Measurements from ENCODE around the gene MT1H.
"Not testable (repeated sequence)": the region's sequence is repeated elsewhere in the genome, so short reads cannot be mapped to it uniquely, and the experiment has no call there.

The MT1H gene

GRCh38 chr16:56662357-56663354, 7.0 kb upstream of the MT1H start:
- in situ Hi-C loops (cut with MboI; ENCODE audit: low sequenced_read_pairs) = no loop called here

DNA sequence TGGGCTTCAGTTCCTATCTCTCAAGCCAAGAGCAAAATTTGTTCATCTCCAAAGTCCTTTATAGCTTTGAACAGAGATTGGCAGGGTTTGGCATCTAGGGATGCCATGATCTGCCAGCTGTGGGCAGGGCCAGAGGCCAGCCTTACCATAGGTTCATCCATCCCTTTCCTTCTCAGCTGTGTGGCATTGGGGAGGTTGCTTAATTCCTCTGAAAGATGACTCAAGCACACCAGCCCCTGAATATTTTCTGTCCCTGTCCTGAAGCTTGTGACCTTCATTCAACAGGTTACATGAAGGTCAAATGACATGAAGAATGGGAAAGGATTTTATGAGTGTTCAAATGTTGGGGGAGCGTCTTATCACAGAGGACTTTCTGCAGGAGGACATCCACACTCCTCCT, 5.1 kb upstream of the MT1H start:
- in situ Hi-C loops (cut with MboI; ENCODE audit: low sequenced_read_pairs) = no loop called here

GRCh38 chr16:56665286-56666261, 4.0 kb upstream of the MT1H start:
- in situ Hi-C loops (cut with MboI; ENCODE audit: low sequenced_read_pairs) = not testable (repeated sequence)

DNA sequence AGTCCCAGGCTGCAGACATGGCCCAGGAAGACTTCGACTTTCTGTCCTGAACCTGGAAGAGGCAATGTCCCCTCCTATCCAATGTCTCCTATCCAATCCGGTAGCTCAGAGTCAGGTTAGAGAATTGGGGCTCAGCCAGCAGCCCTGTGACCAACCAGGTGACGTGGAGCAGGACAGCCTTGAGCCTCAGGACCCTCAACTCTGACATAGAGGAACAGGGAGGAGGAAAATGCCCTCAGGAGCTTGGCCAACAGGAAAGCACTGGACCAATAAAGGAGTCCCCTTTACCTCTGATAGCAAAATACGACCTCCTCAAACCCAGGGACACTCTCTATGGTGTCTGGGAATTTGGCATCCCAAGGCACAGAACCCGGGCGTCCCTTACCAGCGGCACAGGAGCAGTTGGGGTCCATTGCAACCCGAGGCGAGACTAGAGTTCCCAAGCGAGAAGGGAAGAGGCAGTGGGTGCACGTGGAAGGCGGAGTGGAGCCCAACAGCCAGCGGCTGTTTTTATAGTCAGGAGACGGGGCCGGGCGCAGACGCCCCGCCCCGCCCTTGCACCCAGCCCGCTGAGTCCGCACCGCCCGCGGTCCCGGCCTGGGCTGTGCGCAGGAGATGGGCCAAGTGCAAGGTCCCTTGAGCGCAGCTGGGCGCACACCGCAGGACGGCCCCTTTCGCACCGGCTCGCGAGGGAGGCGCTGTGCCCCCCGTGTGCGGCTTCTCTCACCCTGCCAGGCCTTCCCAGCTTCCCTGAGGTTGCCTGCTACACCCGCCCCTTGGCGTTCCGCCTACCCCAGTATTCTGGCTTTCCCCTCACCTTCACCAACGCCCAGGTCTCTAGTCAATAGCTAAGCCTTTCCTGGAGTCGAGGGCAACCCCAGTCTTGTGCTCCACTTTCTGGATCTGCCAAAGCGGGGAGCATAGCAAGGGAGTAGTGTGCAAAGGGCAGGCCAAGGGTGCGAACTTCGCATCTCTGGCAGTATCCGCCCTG, 1.7 kb upstream of the MT1H start, which contains the start of gene MT1G:
Gene MT1G (minus strand): TSS at position 485 of the 991 bp plus-strand sequence. CDS start 72 bp downstream, at position 413.
- in situ Hi-C loops (cut with MboI; ENCODE audit: low sequenced_read_pairs) = no loop called here

GRCh38 chr16:56669840-56670619, 416 bp downstream of the MT1H start:
- in situ Hi-C loops (cut with MboI; ENCODE audit: low sequenced_read_pairs) = no loop called here

DNA sequence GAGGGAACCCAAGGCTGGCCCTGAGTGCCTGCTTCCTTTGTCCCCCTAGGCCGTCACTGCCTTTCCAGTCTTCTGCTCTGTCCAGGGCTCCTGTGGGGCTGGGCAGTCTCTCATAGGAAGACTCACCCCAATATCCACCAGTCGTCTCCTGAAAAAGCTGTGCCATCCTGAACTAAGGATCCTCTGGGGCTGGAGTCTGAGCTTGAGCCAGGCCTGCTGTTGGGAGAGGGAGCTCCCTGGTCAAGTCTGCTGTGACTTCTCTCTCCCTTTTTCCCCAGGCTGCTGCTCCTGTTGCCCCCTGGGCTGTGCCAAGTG, 963 bp downstream of the MT1H start:
- in situ Hi-C loops (cut with MboI; ENCODE audit: low sequenced_read_pairs) = no loop called here

GRCh38 chr16:56671691-56672090, 2.1 kb downstream of the MT1H start:
- in situ Hi-C loops (cut with MboI; ENCODE audit: low sequenced_read_pairs) = not testable (repeated sequence)

GRCh38 chr16:56672171-56672570, 2.6 kb downstream of the MT1H start:
- in situ Hi-C loops (cut with MboI; ENCODE audit: low sequenced_read_pairs) = not testable (repeated sequence)

- in situ Hi-C loops (cut with MboI; ENCODE audit: low sequenced_read_pairs) = no loop called here
These were observed 3.3 kb downstream of the MT1H start for GRCh38 chr16:56672761-56673536.

DNA sequence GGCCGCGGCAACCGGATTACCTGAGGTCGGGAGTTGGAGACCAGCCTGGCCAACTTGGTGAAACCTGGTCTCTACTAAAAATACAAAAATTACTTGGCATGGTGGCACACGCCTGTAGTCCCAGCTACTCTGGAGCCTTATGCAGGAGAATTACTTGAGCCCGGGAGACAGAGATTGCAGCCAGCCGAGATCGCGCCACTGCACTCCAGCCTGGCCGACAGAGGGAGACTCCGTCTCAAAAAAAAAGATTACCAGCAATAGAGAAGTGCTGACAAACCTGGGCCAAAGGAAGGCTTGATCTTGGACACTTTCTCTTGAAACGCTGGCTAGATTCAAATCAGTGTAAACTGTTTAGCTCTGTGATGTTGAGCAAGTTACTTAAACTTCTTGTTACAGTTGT, 4.3 kb downstream of the MT1H start:
- in situ Hi-C loops (cut with MboI; ENCODE audit: low sequenced_read_pairs) = no loop called here

DNA sequence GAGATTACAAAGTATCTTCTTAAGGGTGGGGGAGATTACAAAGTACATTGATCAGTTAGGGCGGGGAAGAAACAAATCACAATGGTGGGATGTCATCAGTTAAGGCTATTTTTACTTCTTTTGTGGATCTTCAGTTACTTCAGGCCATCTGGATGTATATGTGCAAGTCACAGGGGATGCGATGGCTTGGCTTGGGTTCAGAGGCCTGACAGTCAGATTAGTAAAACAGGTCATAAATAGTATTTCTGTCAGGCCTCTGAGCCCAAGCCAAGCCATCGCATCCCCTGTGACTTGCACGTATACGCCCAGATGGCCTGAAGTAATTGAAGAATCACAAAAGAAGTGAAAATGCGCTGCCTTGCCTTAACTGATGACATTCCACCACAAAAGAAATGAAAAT, 5.0 kb downstream of the MT1H start:
- in situ Hi-C loops (cut with MboI; ENCODE audit: low sequenced_read_pairs) = not testable (repeated sequence)

DNA sequence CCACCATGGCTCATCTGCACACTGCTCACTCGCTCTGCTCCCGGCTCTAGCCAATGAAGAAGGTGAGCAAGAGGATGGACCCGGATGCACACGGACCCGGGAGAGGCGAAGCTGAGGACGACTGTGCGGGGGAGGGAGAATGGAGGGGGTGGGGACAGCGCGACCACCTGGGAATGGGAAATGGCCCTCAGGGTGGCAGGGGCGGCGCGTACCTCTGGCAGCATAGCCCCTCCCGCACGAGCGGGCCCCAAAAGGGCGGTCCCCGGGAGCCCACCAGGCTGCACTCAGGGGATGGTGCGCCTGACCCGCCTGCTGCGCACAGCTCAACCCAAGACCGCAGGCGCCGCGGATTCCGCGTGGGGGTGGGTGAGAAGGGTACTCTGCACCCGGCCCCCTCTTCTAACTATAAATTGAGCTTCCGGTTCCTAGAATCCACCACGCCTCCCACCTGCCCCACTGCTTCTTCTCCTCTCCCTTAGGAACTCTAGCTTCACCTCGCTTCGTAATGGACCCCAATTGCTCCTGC, 6.1 kb downstream of the MT1H start:
- in situ Hi-C loops (cut with MboI; ENCODE audit: low sequenced_read_pairs) = no loop called here

- in situ Hi-C loops (cut with MboI; ENCODE audit: low sequenced_read_pairs) = no loop called here
These were observed 7.9 kb downstream of the MT1H start for GRCh38 chr16:56677474-56677873.

- in situ Hi-C loops (cut with MboI; ENCODE audit: low sequenced_read_pairs) = no loop called here
These were observed 9.6 kb downstream of the MT1H start for GRCh38 chr16:56679078-56679730.

GRCh38 chr16:56679818-56680217, 10.2 kb downstream of the MT1H start:
- in situ Hi-C loops (cut with MboI; ENCODE audit: low sequenced_read_pairs) = loop anchor here (10.0 kb wide), 1 partner anchor 75 kb away; the partner anchor contains the start of gene MT2A

DNA sequence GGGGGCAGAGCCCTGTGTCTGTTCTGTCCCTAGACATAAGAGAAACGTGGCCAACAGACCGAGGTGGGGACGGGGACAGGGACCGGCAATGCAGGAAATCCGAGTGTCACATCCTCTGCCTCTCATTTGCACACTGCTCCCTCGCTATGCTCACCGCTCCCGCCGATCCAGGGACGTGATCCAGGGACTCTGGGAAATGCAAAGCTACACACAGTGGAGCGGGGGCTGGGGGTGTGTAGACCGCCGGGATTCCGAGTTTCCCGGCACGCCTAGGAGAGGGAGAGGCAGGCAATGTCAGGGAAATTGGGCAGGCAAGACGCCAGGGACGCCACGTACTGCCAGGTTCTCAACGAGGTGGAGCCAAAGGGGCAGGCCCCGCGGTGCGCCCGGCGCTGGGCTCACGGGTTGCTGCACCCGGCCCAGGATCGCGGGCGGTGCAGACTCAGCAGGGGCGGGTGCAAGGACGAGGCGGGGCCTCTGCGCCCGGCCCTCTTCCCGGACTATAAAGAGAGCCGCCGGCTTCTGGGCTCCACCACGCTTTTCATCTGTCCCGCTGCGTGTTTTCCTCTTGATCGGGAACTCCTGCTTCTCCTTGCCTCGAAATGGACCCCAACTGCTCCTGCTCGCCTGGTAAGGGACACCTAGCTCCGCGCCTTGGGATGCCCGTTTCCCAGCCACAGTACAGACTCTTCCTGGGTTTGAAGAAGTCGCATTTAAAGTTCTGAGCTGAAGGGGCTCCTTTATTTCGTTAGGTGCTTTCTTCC, 12.5 kb downstream of the MT1H start, which contains the start of gene MT1X:
Gene MT1X (plus strand): TSS at position 532 of the 764 bp plus-strand sequence. CDS start 71 bp downstream, at position 603.
- in situ Hi-C loops (cut with MboI; ENCODE audit: low sequenced_read_pairs) = loop anchor here (10.0 kb wide), 1 partner anchor 77 kb away; the partner anchor contains the start of gene MT2A

Data from HL-60/S4 (cell line).